Activated CD4-positive, CD25-positive, alpha-beta regulatory T cell treated with anti-CD3 and anti-CD28 coated beads, Interleukin-2, amount 50 U/mL, for 24 hours (primary cell): ENCODE measurements around the gene EIF2B5.
"Not testable (repeated sequence)": the region's sequence is repeated elsewhere in the genome, so short reads cannot be mapped to it uniquely, and the experiment has no call there.

ENCODE experiments used
- ATAC-seq, 2 donors: fragments of 150-1000 bp; cut with Tn5 transposase; one replicate each; pipeline ENCODE4 v1.10.0; 2021; ENCODE audit warnings: mild to moderate bottlenecking in 1 of 2, moderate library complexity in 1 of 2

The EIF2B5 gene

DNA sequence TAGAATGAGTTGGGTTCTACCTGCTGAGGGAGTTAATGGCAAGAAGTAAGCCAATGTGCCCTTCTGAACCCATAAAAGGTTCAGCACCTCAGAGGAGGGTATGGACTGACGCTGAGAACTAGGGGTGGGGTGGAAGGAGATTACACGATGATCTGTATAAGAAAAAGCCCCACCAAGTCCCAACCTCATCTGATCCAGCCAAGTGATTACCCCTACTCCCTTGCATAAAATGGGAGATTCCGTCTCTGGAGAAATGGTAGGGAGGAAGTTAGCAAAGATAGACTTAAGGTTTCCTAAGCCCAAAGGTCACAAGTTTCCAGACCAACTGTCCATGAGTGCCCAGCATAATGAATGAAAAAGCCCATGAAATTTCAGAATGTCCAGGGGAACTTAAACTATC lies 12.9 kb downstream of the EIF2B5 start:
- ATAC-seq, result no peak

DNA sequence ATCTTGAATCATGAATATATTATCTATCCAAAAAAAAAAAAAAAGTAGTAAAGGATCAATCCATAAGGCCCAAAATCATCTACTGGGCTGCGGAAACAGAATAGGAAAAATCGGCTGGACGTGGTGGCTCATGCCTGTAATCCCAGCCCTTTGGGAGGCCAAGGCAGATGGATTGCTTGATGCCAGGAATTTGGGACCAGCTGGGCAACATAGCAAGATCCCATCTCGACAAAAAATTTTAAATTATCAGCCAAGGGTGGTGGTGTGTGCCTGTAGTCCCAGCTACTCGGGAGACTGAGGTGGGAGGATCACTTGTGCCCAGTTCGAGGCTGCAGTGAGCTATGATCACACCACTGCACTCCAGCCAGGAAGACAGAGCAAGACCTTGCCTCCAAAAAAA lies 14.0 kb downstream of the EIF2B5 start:
- ATAC-seq, result no peak

DNA sequence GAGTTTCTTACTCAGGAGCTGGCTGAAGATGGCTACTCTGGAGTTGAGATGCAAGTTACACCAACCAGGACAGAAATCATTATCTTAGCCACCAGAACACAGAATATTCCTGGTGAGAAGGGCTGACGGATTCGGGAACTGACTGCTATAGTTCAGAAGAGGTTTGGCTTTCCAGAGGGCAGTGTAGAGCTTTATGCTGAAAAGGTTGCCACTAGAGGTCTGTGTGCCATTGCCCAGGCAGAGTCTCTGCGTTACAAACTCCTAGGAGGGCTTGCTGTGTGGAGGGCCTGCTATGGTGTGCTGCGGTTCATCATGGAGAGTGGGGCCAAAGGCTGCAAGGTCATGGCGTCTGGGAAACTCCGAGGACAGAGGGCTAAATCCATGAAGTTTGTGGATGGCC lies 14.6 kb downstream of the EIF2B5 start:
- not testable (repeated sequence) for ATAC-seq

DNA sequence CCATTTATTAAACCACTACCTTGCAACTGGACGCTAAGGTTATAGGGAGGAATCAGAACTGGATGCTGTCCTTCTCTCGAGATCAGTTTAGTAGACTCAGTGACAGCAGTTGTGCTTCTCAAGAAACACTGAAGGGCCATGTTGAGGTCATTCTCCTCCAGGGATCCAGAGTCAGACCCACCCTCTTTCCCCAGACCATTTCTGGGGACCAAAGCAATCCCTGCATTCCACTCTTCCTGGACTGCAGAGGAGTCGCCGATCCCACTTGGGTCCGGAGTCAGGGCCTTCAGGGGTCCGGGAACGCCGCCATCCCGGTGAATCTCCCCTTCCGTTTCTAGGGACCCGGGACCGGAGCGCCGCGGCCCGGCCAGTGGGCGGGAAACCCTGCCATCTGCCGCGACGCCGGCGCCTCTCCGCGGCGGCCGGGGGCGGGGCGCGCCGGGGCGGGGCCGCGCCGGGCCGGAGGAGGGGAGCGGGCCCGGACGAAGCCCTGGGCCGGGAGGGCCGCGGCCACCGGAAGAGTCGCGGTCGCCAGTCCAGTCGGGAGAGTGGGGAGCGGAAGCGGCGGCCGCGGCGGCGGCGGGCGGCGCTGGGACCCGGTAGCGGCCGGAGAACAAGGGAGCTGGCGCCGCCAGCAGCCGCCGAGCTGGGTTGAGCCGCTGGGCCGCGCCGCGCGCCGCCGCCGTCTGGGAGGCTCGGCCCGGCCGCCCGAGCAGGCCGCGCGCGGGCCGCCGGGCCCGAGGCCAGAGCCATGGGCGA lies 19.9 kb downstream of the EIF2B5 start, which contains the start of gene DVL3:
TSS of gene DVL3 (plus strand) at position 493 of the 759 bp plus-strand sequence. CDS start at position 752, 259 bp downstream.
- peak; percentile 68 to 75 for ATAC-seq

DNA sequence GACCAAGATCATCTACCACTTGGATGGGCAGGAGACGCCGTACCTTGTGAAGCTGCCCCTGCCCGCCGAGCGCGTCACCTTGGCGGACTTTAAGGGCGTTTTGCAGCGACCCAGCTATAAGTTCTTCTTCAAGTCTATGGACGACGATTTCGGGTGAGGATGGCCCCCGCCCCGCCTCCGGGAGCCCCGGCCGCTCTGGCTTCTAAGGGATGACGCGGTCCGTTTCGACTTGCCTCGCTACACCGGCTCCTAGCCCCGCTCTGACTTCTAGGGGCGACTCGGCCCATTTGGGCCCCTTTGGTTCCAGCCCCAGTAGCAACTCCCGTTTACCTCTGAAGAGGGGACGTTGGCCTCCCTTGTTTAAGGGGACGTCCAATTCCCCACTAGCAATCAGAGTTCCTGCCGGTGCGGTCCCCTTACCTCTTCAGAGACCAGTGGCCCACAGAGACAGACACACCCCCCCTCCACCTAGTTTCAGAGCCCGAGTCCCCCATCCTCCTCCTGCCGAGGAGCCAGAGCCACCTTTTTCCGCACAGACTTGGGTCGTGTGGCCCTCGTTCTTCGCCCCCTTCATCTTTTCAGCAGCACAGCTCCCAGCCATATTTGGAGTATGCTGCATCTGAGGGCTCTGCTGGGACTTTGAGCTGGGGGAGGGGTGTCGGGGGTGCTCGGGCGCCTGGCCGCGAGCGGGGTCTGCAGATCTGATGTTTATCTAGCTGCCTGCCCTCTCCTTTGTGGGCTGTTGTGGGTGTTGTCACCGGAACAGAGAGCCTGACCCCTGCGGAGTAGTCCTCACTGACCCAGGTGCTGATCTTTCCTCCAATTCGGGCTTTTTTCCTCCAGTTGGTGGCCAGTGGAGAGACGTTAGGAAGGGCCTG lies 20.7 kb downstream of the EIF2B5 start:
- ATAC-seq, result peak; percentile 60 to 67

DNA sequence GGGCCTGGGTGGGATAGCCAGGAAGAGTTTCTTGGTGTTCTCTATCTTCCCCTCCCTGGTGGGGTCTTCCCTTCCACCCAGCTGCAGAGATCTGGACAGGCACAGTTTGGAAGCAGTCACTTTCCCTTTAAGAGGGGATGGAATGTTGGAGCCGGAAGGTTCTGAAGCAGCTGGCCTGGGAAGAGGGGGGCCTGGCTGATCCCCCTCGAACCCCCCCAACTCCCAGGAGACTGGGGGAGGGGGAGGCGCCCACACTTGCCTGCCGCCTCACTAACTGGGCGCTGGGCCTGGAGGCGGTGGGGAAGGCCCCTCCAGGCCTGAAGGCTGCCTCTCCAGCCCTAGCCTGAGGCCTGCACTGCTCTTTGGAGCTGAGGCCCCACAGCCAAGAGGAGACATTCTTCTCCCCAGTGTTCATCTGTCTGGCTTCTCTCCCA lies 21.4 kb downstream of the EIF2B5 start:
- ATAC-seq, result no peak

DNA sequence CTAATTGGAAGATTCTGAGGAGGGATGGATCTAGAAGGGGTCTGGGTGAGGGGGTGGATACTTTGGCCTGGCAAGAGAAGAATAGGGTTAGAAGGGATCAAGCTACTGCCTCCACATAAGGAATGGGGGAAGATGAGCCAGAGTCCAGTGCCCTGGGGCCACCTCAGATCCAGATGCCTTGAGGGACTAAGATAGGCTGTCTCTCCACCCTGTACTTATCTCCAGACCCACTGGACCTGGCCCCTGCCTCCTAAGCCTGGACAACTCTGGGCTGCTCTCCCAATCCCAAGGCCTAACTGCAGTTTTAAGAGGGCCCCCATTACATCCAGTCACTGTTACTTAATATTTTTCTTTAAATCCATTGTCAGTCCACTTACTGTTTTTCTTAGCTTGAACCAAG lies 22.0 kb downstream of the EIF2B5 start:
- no peak for ATAC-seq

DNA sequence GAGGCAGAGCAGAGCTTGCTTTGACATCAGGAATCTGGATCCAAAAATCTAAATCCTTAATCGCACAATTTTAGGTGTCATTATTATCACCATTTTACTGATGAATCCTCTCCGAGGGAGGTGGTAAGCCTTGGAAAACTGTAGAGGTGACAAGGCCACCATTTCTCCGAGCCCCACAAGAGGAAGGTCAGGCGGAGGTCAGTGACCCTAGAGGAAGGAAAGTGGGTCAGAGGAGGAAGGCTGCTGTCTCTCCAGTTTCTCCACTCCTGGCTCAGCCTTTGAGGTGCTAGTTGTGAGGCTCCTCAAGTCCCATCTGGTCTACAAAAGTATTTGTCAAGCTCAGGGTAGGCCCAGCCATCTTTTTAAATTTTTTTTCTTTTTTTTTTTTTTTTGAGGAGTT lies 23.2 kb downstream of the EIF2B5 start:
- no peak for ATAC-seq

DNA sequence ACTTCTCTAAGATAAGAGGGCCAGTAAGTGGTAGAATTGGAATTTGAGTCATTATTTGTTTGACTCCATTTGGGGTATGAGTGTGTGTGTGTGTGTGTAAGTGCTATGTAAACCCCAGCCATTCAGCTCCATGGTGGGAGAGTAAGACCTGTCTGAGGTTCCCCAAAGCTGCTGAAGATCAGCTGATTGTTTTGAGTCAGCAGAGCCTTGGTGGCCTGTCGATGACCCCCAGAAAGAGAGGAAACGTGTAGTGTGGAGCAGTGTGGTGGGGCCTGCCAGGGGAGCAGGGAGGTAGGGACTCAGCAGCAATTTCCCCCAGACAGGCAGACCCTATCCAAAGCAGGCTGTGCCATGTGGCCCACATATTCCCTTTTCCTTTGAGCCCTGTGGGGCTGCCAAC lies 25.3 kb downstream of the EIF2B5 start:
- peak in 1 of 2 donors; percentile 41 for ATAC-seq

DNA sequence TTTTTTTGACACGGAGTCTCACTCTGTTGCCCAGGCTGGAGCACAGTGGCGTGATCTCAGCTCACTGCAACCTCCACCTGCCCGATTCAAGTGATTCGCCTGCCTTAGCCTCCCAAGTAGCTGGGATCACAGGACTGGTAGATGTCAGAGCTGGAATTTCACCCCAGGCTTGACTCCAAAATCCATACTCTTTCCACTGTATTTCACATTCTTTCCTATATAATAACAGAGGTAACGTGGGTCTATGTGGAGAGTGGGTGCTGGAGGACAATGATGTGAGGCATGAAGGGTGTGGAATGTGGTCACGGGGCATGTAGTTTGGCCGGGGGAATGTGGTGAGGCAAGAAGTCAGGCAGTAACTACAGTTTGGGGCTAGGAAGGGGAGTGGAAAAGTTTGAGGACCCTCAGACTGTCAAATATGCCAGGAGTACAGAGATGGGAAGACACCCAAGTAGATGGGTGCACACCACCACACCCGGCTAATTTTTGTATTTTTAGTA lies 27.5 kb downstream of the EIF2B5 start:
- ATAC-seq, result not testable (repeated sequence)

DNA sequence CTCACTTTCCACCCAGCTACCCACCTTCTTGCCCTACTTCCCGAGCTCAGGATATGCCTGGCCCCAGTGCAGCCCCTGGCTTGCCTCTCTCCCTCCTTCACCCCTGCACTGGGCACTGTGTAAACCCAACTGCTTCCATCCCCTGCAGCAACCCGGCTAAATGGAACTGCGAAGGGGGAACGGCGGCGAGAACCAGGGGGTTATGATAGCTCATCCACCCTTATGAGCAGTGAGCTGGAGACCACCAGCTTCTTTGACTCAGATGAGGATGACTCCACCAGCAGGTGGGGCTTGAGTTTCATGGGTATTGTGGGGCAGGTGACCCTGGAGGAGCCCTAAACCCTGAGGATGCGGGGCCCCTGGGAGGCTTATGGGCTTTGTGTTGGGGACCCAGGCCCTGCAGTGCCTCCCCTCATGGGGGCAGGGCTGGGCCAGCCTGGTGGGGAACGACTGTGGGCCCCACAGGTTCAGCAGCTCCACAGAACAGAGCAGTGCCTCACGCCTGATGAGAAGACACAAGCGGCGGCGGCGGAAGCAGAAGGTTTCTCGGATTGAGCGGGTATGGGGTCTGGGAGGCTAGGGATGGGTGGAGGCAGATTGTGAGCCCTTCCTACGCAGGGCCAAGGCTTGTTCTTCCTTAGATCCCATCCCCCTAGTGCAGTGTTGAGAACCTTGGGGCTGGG lies 29.6 kb downstream of the EIF2B5 start:
- ATAC-seq, result no peak

DNA sequence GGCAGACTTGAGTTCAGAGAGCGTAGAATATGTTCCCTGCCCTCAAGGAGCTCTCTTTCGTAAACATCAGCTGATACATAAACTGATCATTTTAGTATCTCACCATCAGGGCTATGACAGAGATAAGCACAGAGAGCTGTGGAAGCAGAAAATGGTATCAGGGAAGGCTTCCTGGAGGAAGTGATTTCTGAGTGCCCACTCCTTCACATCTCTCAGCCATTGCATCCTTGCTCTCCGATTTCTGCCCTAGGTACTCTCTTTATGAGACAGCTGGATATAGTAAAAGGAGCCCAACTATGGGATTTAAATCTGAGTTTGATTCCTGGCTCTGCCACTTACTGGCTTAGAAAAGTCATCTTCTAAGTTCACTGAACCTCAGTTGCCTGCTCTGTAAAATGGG lies 30.4 kb downstream of the EIF2B5 start:
- no peak for ATAC-seq

DNA sequence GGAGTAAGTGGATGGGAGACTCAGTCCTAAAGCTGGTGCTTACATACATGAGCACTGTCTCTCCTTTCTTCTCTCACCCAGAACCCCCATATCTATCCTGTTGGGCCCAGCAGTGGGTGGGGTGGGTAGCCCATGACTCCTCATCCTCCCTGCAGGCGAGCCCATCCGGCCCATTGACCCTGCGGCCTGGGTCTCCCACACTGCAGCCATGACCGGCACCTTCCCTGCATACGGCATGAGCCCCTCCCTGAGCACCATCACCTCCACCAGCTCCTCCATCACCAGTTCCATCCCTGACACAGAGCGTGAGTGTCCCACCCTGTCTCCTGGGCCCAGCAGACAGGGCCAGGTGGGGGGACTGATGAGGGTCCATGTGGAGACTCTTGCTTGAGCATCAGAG lies 31.5 kb downstream of the EIF2B5 start:
- ATAC-seq, result no peak

DNA sequence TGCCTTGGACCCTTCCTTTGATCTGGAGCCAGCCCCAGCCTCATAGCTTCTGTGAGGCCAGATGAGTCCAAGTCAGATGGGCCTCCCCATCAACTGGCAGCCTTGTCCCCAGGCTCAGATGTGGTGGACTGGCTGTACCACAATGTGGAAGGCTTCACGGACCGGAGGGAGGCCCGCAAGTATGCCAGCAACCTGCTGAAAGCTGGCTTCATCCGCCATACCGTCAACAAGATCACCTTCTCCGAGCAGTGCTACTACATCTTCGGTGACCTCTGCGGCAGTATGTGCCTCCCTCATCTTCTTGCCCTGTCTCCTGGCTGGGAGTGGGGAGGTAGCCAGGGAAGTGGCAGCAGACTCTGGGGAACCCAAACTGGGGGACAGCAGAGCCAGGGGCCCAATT lies 32.6 kb downstream of the EIF2B5 start:
- ATAC-seq, result no peak

DNA sequence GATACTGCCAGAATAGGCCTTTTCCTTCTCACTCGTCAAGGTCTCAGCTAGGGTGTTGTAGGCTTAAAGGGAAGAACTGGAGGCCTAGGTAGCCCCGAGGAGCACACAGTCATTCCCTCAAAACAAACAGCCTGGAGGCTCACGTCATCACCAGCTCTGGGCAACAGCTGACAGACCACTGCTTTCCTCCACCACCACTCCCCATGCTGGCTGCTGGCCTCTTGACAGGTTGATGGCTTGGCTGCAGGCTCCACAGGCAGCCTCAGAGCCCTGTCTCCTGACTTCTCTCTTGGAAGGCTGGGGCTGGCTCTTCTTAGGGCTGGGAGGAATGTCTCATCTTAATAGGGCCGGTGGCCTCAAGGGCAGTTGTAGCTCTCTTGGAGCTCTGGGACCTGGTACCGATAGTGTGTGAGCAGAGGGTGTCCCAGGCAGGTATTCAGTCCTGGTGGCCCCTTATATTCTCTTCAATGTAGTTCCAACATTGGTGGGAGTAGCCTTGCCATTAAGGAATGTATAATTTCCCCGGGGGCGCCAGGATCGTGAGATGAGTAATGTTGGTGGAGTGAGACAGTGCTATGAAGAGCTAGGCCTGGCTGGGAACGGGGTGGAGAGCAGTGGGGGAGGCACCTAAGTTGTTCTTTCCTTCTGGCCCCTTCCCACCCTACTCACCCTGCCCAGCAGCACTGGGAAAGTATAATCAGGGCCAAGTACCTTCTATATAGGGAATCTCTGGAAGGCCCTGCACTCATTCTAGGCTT lies 33.4 kb downstream of the EIF2B5 start:
- ATAC-seq, result no peak

DNA sequence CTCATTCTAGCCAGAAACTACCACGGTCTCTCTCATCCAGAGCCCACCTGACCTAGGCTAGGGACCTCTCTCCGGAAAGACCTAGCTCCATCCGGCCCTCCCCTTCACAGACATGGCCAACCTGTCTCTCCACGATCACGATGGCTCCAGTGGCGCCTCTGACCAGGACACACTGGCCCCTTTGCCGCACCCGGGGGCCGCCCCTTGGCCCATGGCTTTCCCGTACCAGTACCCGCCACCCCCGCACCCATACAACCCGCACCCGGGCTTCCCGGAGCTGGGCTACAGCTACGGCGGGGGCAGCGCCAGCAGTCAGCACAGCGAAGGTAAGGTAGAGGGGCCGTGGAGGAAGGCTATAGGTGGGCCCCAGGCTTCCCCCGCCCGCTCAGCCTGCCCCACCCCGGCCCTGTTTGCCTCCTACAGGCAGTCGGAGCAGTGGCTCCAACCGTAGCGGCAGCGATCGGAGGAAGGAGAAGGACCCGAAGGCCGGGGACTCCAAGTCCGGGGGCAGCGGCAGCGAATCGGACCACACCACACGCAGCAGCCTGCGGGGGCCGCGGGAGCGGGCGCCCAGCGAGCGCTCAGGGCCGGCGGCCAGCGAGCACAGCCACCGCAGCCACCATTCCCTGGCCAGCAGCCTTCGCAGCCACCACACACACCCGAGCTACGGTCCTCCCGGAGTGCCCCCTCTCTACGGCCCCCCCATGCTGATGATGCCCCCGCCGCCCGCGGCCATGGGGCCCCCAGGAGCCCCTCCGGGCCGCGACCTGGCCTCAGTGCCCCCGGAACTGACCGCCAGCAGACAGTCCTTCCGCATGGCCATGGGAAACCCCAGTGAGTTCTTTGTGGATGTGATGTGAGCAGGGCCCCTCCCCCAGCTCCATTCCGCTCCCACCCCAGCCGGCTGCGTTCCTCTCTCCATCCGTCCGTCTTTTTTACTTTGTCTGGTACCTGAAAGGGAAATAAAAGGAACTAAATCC lies 35.0 kb downstream of the EIF2B5 start:
- no peak for ATAC-seq

DNA sequence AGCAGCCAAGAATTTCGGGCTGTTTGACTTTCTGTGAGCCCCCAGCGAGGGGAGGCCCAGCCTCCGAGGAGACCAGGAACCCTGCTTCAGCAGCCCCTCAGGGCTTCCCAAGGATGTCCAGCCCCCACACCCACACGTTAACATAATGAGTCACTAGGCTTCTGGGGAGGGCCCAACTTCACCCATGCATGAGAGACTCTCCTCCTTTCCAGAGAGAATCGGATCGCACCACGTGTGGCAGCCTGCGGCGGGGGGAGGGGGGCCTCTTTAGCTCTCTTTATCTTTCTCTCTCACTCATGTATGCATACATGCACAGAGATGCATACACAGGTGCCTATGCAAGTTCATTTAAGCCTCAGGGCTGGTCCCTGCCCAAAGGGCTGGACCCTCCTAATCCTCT lies 36.4 kb downstream of the EIF2B5 start:
- ATAC-seq, result no peak

DNA sequence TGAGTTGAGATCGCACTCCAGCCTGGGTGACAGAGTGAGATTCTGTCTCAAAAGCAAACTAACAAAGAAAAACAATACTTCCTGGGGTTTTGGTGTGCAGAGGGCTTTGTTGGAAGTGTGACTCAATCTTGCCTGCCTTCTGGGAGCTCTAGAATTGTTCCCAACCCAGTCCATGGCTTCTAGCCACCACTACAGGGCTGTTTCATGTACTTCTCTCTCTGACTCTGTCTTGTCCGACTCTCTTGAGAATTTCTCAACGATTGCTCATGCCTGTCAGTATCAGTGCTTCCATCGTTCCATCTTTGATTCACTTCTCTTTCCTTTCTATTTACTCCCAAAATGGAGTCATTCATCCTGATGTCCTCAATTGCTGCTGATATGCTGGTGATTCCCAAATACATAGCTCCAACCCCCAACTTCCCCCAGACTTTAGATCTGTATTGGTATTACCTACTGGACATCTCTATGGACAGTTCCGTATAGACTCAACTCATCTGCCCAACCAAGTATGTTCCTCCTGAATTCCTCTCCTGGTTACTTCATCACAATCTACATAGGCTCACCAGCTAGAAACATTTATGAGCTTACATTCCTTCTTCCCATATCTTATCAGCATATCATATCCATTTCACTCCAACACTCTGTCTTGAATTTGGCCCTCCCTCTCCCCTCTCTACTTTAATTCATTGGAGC lies 37.7 kb downstream of the EIF2B5 start:
- no peak for ATAC-seq

DNA sequence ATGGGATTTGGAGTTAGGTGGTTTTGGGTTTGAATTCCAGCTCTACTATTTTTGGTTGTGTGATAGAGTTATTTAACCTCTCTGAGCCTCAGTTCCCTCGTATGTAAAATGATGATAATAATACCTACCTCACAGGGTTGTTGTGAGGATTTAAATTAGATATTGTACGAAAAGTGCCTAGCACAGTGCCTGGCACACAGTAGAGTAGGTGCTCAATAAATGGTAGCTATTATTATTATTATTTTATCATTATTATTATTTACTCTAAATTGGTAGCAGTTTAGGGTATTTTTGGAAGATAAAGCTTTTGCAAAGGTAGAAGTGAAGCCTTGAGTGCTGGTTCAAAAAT lies 38.2 kb downstream of the EIF2B5 start:
- ATAC-seq, result no peak

DNA sequence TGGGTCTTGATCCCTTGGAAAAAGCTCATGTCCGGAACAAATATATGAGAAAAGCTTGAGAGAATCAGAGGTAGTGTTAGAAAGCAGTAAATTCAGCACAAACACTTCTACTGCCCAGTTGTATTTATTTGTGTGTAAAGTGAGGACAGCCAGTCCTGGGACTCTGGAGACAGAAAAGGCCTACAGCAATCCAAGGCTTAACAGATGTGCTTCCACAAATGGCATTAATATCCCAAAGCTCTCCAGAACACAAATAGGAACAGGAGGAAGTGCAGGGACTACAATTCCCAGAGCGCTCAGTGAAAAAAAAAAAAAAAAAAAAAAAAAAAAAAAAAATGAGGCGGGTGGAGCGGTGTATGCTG lies 39.1 kb downstream of the EIF2B5 start:
- ATAC-seq, result no peak
